ENCODE results near the gene KRTAP4-3. TPM values are rescaled to one million over a fixed set of nuclear protein-coding genes. Genes with fewer than 3 reads are reported as not detected.
"Not testable (repeated sequence)": the region's sequence is repeated elsewhere in the genome, so short reads cannot be mapped to it uniquely, and the experiment has no call there.

KRTAP4-3 gene
- total RNA-seq, 4 donors from 2014 or later, result 1.2 to 54.0 TPM; not detected in 2

DNA sequence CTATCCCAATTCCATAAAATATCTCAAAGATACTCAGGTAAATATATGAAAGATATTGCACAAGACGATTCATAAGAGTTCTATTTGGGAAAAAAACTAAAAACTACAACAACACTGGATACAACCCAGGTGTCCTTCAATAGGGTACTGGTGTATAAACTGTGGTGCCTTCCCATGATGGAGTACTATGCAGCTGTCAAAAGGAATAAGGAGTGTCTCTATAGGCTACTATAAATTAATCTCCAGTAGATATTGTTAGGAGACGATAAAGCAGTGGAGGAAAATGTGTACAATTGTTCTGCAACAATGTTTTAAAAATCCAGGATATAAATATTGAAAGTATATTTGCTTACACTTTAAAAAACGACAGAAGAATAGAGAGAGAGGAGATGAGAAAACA lies 41.6 kb downstream of the KRTAP4-3 start:
- H3K4me3 ChIP-seq (ENCODE audit: low read depth, poor library complexity, severe bottlenecking), result no peak overlapping the region
- WGBS, 2 donors, result 81 to 84% methylated on average over 3 of the region's 3 CpGs
- TF ChIP-seq POLR2A (IDR thresholded peaks at IDR 0.05), result no peak
- TF ChIP-seq, protein P1, sequence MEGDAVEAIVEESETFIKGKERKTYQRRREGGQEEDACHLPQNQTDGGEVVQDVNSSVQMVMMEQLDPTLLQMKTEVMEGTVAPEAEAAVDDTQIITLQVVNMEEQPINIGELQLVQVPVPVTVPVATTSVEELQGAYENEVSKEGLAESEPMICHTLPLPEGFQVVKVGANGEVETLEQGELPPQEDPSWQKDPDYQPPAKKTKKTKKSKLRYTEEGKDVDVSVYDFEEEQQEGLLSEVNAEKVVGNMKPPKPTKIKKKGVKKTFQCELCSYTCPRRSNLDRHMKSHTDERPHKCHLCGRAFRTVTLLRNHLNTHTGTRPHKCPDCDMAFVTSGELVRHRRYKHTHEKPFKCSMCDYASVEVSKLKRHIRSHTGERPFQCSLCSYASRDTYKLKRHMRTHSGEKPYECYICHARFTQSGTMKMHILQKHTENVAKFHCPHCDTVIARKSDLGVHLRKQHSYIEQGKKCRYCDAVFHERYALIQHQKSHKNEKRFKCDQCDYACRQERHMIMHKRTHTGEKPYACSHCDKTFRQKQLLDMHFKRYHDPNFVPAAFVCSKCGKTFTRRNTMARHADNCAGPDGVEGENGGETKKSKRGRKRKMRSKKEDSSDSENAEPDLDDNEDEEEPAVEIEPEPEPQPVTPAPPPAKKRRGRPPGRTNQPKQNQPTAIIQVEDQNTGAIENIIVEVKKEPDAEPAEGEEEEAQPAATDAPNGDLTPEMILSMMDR (IDR thresholded peaks at IDR 0.05), result no peak
- intact Hi-C loops (cut with DNase I; ENCODE audit: low total_unique reads), result no loop called here
- no peak for DNase-seq (ENCODE audit: low spot score in 2 of 2)

DNA sequence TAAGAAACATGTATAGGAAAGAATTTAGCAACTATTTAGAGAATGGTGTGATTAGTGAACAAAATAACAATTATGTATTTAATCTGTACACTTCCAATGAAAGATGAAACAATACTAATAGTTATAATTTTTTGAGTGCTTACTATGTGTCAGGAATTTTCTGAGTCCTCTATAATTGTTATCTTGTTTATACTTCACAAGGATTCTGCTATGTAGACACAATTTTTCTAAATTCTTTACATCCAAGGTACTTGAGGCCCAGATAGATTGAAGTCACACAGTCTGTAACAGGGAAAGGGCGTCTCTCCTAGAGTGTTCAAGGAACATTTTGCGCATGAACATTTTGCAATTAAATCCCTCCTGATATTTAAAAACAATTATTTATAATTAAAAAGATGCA lies 43.0 kb downstream of the KRTAP4-3 start:
- 91 to 97% methylated on average over 2 of the region's 2 CpGs for WGBS, 2 donors
- intact Hi-C loops (cut with DNase I; ENCODE audit: low total_unique reads), result no loop called here
- TF ChIP-seq, protein P1 (IDR thresholded peaks at IDR 0.05), result no peak
- DNase-seq (ENCODE audit: low spot score in 2 of 2), result no peak
- H3K4me3 ChIP-seq (ENCODE audit: low read depth, poor library complexity, severe bottlenecking), result no peak overlapping the region

DNA sequence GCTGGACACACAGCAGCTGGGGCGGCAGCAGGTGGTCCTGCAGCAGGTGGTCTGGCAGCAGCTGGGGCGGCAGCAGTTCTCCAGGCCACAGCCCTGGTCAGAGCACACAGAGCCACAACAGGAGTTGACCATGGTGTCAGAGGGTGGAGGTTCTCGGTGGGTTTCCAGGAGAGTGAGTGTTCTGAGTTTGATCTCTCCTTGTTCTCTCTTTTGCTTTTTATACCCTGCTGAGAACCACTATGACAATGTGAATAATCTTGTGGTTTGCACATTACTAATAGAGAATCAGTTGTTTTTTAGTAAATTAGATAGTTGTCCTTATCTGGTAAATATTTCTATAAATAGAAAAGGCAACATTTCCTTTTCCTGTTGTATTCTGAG lies 44.0 kb downstream of the KRTAP4-3 start, which contains the start of gene KRTAP4-12:
Gene KRTAP4-12 (minus strand): TSS at position 192 of the 381 bp plus-strand sequence. CDS start 60 bp downstream, at position 132.
- WGBS, 2 donors, result 76 to 91% methylated on average over 3 of the region's 3 CpGs
- intact Hi-C loops (cut with DNase I; ENCODE audit: low total_unique reads); H3K4me3 ChIP-seq (ENCODE audit: low read depth, poor library complexity, severe bottlenecking); DNase-seq (ENCODE audit: low spot score in 2 of 2): not testable (repeated sequence)

DNA sequence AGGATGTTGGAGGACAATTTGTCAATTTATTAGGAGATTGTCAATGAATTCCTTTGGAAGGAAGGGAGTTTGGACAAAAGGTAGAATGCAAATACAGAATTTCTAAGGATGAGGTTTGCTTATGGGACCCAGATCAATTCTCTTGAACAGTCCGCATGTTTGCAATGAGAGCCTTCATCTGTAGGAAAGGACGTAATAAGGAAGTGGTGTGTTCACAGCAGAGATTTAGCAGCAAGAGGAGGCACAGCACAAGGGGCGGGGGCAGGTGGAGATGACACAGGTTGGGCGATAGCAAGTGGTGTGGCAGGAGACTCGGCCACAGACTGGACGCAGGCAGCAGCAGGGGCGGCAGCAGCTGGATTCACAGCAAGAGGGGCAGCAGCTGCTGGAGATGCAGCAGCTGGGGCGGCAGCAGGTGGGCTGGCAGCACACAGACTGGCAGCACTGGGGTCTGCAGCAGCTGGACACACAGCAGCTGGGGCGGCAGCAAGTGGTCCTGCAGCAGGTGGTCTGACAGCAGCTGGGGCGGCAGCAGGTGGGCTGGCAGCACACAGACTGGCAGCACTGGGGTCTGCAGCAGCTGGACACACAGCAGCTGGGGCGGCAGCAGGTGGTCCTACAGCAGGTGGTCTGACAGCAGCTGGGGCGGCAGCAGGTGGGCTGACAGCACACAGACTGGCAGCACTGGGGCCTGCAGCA lies 44.6 kb downstream of the KRTAP4-3 start:
- DNase-seq (ENCODE audit: low spot score in 2 of 2); intact Hi-C loops (cut with DNase I; ENCODE audit: low total_unique reads); H3K4me3 ChIP-seq (ENCODE audit: low read depth, poor library complexity, severe bottlenecking): not testable (repeated sequence)
- 90 to 91% methylated on average over 8 to 12 of the region's 12 CpGs for WGBS, 2 donors

DNA sequence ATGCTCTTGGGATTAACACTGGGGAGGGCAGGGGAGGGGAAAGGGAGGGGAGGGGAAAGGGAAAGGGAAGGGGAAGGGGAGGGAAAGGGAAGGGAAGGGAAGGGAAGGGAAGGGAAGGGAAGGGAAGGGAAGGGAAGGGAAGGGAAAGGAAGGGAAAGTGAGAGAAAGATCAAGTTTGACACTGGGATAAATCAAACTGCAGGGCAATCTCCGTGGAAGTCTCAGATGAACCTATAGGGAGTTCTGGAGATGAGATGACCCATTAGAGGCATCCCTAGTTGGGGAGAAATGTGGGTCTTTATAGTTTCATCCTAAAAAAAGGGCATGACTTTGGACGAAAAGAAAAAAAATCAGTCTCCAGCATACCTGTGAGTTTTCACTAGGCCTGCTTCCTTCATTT lies 46.3 kb downstream of the KRTAP4-3 start:
- no peak overlapping the region for H3K4me3 ChIP-seq (ENCODE audit: low read depth, poor library complexity, severe bottlenecking)
- TF ChIP-seq POLR2A (IDR thresholded peaks at IDR 0.05), result no peak
- TF ChIP-seq, protein P1 (IDR thresholded peaks at IDR 0.05), result no peak
- 85 to 93% methylated on average over 2 of the region's 2 CpGs for WGBS, 2 donors
- DNase-seq (ENCODE audit: low spot score in 2 of 2), result no peak
- intact Hi-C loops (cut with DNase I; ENCODE audit: low total_unique reads), result no loop called here

DNA sequence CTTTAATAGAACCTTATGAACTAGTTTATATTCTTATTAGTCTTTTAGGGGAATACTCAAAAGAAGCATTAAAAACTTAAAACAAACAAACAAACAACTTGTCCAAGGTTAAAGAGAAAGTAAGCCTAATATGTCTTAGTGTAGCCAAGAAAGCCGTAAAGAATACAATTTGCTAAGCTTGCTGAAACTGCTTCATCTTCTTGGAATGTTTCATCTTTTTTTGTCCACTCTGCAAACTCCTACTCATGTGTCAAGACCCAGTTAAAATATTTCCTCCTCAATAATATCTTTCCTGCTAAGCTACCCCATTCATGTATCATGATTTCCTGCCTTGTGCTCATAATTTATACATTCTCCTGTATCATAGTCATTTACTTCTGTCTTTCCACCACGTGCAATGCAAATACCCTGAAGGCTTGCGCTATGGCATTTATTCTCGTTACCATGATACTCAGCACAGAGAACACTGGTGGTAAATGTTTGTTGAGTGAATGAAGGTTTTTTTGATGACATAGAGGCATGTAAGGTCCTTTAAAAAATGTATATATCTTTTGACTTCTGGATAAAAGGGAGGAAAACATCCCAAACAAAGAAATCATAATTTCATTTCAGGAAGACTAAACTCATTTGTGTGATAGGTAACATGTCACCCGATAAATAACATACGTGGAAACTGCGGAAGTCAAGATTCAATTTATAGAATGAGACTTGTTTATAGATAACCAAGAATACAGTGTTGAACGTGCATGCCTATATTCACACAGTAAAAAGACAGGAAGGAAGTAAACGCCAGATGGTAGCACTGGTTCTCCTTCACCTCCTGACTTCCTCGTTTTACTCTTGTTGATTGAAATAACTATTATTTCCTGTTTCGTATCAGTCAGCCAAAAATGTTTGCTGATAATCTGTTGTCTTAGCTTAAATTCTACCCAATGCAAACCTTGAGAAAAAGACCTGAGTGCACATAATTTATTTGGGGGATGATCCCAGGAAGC lies 48.0 kb downstream of the KRTAP4-3 start:
- intact Hi-C loops (cut with DNase I; ENCODE audit: low total_unique reads); DNase-seq (ENCODE audit: low spot score in 2 of 2); H3K4me3 ChIP-seq (ENCODE audit: low read depth, poor library complexity, severe bottlenecking): not testable (repeated sequence)
- 56 to 64% methylated on average over 11 of the region's 11 CpGs for WGBS, 2 donors

DNA sequence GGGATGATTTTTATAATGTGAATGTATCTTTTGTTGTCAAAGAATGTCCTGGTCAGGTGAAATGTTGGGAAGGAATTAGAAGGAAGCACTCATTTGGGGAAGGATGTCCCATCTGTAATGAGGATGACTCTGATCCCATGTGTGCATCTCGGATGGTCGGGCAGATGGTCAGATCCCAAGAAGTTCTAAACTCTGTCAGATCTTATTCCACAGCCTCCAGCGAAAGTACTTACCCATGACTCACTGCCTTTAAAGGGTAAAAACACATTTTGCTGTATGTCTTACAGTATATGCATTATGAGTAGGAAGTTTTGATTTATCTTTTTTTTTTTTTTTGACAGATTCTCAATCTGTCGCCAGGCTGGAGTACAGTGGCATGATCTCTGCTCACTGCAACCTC lies 49.3 kb downstream of the KRTAP4-3 start:
- intact Hi-C loops (cut with DNase I; ENCODE audit: low total_unique reads), result no loop called here
- WGBS, 2 donors, result 71% methylated on average over 4 of the region's 4 CpGs
- TF ChIP-seq POLR2A (IDR thresholded peaks at IDR 0.05), result no peak
- no peak for DNase-seq (ENCODE audit: low spot score in 2 of 2)
- no peak overlapping the region for H3K4me3 ChIP-seq (ENCODE audit: low read depth, poor library complexity, severe bottlenecking)

DNA sequence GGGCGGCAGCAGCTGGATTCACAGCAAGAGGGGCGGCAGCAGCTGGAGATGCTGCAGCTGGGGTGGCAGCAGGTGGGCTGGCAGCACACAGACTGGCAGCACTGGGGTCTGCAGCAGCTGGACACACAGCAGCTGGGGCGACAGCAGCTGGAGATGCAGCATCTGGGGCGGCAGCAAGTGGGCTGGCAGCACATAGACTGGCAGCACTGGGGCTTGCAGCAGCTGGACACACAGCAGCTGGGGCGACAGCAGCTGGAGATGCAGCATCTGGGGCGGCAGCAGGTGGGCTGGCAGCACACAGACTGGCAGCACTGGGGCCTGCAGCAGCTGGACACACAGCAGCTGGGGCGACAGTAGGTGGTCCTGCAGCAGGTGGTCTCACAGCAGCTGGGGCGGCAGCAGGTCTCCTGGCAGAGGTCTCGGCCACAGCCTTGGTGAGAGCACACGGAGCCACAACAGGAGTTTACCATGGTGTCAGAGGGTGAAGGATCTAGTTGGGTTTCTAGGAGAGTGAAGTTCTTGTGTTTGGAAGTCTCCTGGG lies 50.1 kb downstream of the KRTAP4-3 start, which contains the start of gene KRTAP4-11:
Gene KRTAP4-11 (minus strand): TSS at position 528 of the 541 bp plus-strand sequence. CDS start 58 bp downstream, at position 470.
- WGBS, 2 donors, result 80 to 81% methylated on average over 8 to 10 of the region's 10 CpGs
- DNase-seq (ENCODE audit: low spot score in 2 of 2); intact Hi-C loops (cut with DNase I; ENCODE audit: low total_unique reads): not testable (repeated sequence)

More for the DNA sequence above, 50.1 kb downstream of the KRTAP4-3 start, which contains the start of gene KRTAP4-11:
- not testable (repeated sequence) for H3K4me3 ChIP-seq (ENCODE audit: low read depth, poor library complexity, severe bottlenecking)

Measured in lower leg skin (tissue), 4 donors.